Activated T-cell treated with anti-CD3 and anti-CD28 coated beads for 1 hour (primary cell): ENCODE measurements around the gene POTEC.
"Not testable (repeated sequence)": the region's sequence is repeated elsewhere in the genome, so short reads cannot be mapped to it uniquely, and the experiment has no call there.

Experiments used
- DNase-seq: peaks from one replicate; pipeline ENCODE4 v3.0.0-alpha.2; 2020; ENCODE audit warnings: low read depth

The POTEC gene

DNA sequence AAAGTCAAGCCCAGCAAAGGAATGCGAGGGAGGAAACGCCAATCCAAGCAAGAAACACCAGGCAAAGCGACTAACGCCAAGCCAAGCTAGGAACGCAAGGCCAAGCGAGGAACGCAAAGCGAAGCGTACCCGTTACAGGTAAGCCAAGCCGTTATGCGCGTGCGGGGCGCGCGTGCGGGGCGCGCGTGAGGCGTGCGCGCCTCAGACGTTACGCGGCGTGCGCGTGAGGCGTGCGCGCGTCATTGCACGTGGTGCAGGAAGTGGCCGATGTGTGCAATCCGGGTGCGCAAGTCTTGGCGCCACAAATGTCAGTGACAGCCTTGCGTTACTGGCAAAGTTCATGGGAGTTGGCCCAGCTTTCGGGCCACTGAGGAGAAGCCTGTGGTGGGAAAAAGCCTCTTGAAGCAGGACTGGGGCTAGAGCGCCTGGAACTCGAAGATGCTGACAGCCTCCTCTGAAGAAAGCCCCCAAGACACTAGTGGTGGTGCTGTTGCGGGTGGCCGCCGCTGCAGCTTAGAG, at the start of gene POTEC:
POTEC (minus strand) TSS at position 155 of the 519 bp plus-strand sequence. CDS start 454 bp downstream, outside the sequence.
- DNase-seq, result not testable (repeated sequence)

DNA sequence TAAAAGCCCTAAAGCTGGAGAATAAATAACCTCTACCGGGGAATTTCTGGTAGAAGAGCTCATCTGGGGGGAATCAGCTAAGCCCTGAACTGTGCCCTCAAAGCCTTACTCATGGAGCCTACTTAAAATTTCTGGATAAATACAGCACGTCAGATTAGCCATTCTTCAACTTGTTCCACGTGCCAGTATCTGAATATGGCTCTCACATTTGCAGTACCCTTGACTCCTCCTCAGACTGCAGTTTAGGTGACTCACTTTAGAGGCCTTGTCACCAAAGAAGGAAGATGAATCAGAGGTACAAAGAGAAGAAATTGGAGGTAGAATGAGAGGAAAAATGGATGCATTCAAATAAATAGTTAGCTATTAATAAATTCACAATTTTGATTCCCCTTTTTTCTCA, 34.6 kb upstream of the POTEC start:
- DNase-seq, result no peak

DNA sequence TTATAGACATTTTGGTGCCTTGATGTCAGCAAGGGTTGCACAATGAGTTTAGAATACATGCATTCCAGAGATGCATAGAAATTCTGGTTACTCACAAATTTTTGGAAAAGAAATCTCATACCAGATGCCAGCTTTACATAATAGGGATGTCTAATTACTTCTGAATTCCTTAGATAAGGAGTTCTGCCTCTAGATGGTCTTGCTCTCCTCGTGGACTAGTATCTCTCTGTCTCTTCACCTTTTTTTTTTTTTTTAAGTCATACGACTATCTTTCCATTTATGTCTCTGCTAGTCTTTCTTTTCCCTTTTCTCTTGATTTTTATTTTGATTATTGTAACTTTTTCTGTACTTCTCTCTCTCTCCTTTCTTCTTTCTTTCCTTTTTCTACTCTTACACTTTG, 16.1 kb upstream of the POTEC start:
- DNase-seq, result not testable (repeated sequence)

DNA sequence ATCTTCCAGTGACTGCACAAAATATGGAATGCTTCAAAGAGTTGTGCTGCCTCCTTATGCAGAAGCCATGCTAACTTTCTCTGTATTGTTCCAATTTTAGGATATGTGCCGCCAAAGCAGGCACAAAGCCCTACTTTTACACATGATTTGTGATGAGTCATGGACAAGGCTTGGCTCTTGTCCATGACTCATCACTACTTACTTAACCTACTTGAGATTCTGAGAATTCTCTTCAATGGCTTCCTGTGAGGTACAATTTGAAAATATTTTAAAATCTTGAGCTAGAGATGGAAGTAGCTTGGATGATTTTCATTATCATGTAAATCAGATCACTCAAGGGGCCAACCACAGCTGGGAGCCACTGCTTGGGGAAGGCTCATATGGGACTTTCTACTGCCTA, 11.7 kb downstream of the POTEC start:
- not testable (repeated sequence) for DNase-seq

GRCh38 chr18:14510707-14511106, 32.7 kb downstream of the POTEC start:
- DNase-seq, result not testable (repeated sequence)

DNA sequence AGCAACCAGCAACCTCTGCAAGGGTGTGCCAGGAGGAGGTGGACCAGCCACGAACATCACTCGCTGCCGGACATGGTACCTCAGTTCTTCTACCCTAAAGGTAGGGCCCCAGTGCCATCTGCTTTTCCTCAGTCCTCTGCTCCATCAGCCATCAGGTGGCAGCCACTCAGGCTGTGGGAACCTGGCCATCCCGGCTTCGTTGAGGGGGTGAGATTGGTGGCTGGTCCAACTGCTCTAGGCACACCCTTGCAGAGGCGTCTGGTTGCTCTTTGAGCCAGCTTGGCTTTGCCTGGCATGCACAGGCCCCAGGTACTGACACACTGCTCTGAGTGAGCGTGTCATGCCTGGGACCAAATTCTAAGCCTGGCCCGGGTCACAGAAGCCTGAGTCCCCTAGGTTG, 39.7 kb downstream of the POTEC start:
- not testable (repeated sequence) for DNase-seq

- DNase-seq, result not testable (repeated sequence)
Observed at GRCh38 chr18:14501894-14502293, 41.5 kb downstream of the POTEC start.

- DNase-seq, result not testable (repeated sequence)
Observed at GRCh38 chr18:14489256-14490014, 54.0 kb downstream of the POTEC start.

DNA sequence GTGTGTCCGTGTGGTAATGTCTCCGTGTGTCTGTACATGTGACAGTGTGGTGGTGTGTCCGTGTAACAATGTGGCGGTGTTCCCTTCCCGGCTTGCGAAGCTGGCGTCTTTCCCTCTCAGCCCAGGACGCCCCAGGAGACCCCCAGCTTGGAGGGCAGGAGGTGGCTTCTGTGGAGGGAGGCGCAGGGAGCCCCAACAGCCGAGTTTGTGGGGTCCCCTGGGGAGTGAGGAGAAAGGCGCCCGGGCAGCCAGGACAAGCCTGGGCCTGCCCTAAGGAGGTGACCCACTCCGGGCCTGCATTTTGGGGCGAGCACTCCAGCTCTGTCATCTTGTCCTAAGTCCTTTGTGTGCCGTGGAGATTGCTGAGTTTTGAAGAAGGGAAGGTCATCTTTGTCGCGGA, 54.6 kb downstream of the POTEC start:
- DNase-seq, result not testable (repeated sequence)

DNA sequence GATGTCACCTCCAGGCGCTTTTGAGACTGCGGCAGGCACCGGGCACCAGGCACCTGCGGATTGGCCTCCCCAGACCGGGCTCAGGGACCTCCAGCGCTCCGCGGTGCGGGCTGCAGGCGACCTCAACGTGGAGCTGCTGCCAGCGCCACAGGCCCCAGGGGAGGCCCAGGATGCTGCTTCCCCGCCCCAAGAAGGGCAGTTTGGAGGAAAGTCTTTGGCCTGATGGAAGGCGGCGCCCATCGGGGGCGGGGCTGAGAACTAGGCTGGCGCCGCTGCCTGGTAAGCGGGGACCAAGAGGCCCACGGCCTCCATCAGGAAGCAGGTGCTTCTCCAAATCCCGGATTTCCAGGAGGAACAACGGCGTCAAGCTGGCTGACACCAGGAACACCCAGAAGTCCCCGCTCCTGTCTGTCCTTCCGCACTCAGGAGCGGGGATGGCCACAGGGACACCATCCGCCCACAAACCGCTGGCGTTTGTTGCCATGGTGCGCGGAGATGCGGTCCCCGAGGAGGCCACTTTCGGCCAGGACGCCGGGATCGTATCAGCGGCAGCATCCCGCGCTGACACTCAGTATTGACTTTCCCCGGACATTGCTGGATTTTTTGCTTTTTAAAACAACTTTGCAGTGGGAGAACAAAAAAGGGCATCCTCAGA, 56.3 kb downstream of the POTEC start:
- DNase-seq, result not testable (repeated sequence)

- DNase-seq, result not testable (repeated sequence)
Observed at GRCh38 chr18:14479076-14479475, 64.3 kb downstream of the POTEC start.

GRCh38 chr18:14475520-14475919, 67.9 kb downstream of the POTEC start:
- DNase-seq, result not testable (repeated sequence)

DNA sequence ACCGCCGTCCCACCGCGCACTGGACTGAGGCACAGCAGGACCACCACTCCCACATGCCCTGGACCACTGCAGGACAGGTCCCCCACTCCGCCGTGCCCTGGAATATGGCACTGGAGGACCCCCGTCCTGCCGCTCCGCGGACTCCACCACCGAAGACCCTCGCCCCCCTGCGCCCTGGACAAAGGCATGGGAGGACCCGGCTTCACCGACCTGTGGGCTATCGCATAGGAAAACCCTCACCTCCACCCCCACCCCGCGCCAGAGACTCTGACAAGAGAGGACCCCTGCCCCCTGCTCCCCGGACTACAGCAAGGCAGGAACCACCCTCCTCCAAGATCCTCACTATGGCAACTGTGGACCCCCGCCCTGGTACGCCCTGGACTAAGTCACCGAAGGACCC, 68.6 kb downstream of the POTEC start:
- not testable (repeated sequence) for DNase-seq

- not testable (repeated sequence) for DNase-seq
Observed at GRCh38 chr18:14474007-14474720, 69.2 kb downstream of the POTEC start.

DNA sequence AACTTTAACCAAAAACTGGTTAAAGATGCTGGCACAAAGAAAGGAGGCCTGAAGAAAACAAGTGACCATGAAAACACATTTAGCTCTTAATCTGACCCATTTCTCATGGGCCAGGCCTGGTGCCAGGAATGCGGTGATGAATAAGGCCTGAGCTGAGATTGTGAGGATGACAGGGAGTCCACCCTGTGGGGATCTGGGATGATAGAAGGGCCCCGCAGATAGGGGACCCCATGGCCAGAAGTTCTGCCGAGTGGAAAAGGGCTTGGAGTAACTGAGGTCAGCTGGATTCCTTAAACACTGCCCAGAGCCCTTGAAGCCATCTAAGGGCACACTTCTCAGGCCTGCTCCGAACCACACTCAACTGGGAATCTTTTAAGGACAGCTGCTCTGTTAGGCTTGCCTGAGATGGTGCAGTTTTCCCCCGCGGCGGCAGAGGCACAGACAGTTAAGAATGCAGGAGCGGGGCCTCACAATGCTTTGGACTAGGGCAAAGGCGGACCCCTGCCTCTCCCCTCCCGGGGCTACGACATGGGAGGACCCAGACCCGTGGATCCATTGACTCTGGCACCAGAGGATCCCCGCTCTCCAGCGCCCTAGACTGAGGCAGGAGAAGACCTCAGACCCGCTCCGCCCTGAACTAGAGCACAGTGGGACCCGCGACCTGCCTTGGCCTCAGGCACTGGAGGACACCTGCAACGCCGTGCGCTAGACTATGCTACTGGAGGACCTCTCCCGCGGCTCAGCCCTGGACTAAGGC, 70.0 kb downstream of the POTEC start:
- DNase-seq, result not testable (repeated sequence)

GRCh38 chr18:14471286-14471685, 72.1 kb downstream of the POTEC start:
- not testable (repeated sequence) for DNase-seq

- DNase-seq, result not testable (repeated sequence)
Observed at GRCh38 chr18:14470446-14470845, 73.0 kb downstream of the POTEC start.

DNA sequence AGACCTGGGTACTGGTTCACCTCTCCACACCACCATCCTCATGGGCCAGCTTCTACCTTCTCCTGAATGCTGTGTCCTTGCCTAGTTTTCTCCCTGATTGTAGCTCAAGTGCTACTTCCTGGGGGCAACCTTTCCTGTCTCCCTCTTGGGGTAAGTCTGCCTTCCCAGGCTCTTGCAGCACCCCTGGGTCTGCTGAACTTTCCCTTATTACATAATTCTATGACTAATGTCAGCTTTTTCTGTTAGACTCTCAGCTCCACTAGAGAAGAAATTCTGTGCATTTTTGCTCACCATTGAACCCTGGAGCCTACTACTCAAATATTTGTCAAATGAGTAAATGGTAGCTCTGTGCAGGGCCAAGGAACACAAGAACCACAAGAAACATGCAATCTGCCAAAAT, 73.4 kb downstream of the POTEC start:
- DNase-seq, result not testable (repeated sequence)

- not testable (repeated sequence) for DNase-seq
Observed at GRCh38 chr18:14465989-14466388, 77.4 kb downstream of the POTEC start.
